Heart right ventricle (tissue), 16 donors: ENCODE measurements around the gene PLAU. TPM values are rescaled to one million over a fixed set of nuclear protein-coding genes. Genes with fewer than 3 reads are reported as not detected.

Experiments used
- ATAC-seq, 8 donors: fragments of 200-7000 bp; cut with Tn5 transposase; one replicate each; pipeline ENCODE4 v1.9.1; 2020; ENCODE audit warnings: mild to moderate bottlenecking in 8 of 8, moderate library complexity in 8 of 8, moderate number of reproducible peaks in 1 of 8
- DNase-seq, 2 donors: peaks; one replicate each; pipeline ENCODE4 v3.0.0-alpha.2; 2020
- H3K27ac ChIP-seq, 10 donors: fragments of 200-600 bp; sonication (generic) in 2 of 10; one replicate each; pipeline versions ENCODE4 v1.5.0 to v1.8.0; 2020 to 2022; ENCODE audit warnings: mild to moderate bottlenecking in 3 of 10
- H3K27me3 ChIP-seq, 7 donors: fragments of 200-600 bp; one replicate each; pipeline ENCODE4 v1.8.0; 2021 to 2022; ENCODE audit warnings: mild to moderate bottlenecking in 2 of 7
- H3K36me3 ChIP-seq, 9 donors: fragments of 200-600 bp; sonication (generic) in 1 of 9; one replicate each; pipeline versions ENCODE4 v1.5.0 to v1.8.0; 2020 to 2022; ENCODE audit warnings: mild to moderate bottlenecking in 2 of 9
- H3K4me1 ChIP-seq, 9 donors: fragments of 200-600 bp; sonication (generic) in 1 of 9; one replicate each; pipeline versions ENCODE4 v1.5.0 to v1.8.0; 2020 to 2022; ENCODE audit warnings: mild to moderate bottlenecking in 4 of 9
- H3K4me3 ChIP-seq, 10 donors: fragments of 200-600 bp; sonication (generic) in 2 of 10; one replicate each; pipeline versions ENCODE4 v1.5.0 to v1.8.0; 2020 to 2022; ENCODE audit warnings: mild to moderate bottlenecking in 7 of 10, moderate library complexity in 2 of 10
- H3K9me3 ChIP-seq, 11 donors: fragments of 200-600 bp in 10 of 11; sonication (generic) in 2 of 11; one replicate each; pipeline versions ENCODE4 v1.5.0 to v1.8.0; 2013 to 2022; ENCODE audit warnings: mild to moderate bottlenecking in 2 of 11, control low read depth in 1 of 11, moderate library complexity in 1 of 11
- WGBS, 2 donors: extraction: QIAGEN DNeasy Blood & Tissue Kit; methylation state at CpG; one replicate each; pipeline ENCODE4 v1.1.7; 2013; ENCODE audit warnings: inconsistent platforms in 1 of 2; 5-methylcytosine and 5-hydroxymethylcytosine counted together
- intact Hi-C, 10 donors: fragments of 100-400 bp; cut with DNase I; formaldehyde crosslinking; loops; one replicate each; pipeline versions ENCODE4 v1.11.1 to v1.14.2; 2022
- polyA plus RNA-seq, 2 donors: library from polyadenylated mRNA; stranded (reverse); fragments of 200-250 nt; gene quantifications; one replicate each; pipeline ENCODE4 v1.2.3, GENCODE V29; 2013
- total RNA-seq, 10 donors: library from RNA; stranded (reverse); fragmentation: NEBNext Ultra II Directional in 3 of 10; extraction: Animal tissue kit (Norgen Biotek cat#: 25700) in 3 of 10; gene quantifications; one replicate each; pipeline versions ENCODE4 v1.2.1 to v1.2.4, GENCODE V29; 2021 to 2023
- TF ChIP-seq, protein P1 (sequence below), 9 donors: fragments of 200-600 bp; sonication (generic) in 2 of 9; IDR thresholded peaks; one replicate each; pipeline versions ENCODE4 v1.5.0 to v1.8.0; 2021 to 2022; ENCODE audit warnings: antibody characterized with exemption in 9 of 9, mild to moderate bottlenecking in 5 of 9, moderate library complexity in 1 of 9
- donor health status: Arrhythmogenic right ventricular cardiomyopathy.
- donor health status: ischemic (EF 13 %, LVEDD 7.1; RV severe dilation, severe dysfunction).
- donor health status: healthy with polysubstance abuse.
- donor health status: DM: no; HTN: yes; CAD: no.
- donor health status: DM: no; HTN: no; CAD: no.
- donor health status: ischemic (EF 25% LVEDD 6.9; RV normal size, moderate dysfunction).
- donor health status: ischemic (EF 25% LVEDD 5.7; RV mildly dilated, moderate dysfunction).
- donor health status: healthy.
- donor health status: DM: yes; HTN: yes; CAD: no.
- donor health status: Ischemic cardiomyopathy.
- donor health status: ischemic (EF 35%, LVEDD 5.7; RV mildly dilated, moderate dysfunction).
- donor health status: nonischemic (EF 11% LVEDD 7.7; RV severe dilation, severe dysfunction).
- donor health status: DM: yes; HTN: yes; CAD: no.
- donor health status: PGD.
- donor health status: ischemic (EF 29% LVEDD 5.4; RV normal size, mild dysfunction).
- donor health status: nonischemic (EF 23%, LVEDD 6.1; RV moderate dilation, normal function).

Gene PLAU
- total and polyA plus RNA-seq, 12 donors, result 4.4 to 44.3 (median 9.1) TPM

DNA sequence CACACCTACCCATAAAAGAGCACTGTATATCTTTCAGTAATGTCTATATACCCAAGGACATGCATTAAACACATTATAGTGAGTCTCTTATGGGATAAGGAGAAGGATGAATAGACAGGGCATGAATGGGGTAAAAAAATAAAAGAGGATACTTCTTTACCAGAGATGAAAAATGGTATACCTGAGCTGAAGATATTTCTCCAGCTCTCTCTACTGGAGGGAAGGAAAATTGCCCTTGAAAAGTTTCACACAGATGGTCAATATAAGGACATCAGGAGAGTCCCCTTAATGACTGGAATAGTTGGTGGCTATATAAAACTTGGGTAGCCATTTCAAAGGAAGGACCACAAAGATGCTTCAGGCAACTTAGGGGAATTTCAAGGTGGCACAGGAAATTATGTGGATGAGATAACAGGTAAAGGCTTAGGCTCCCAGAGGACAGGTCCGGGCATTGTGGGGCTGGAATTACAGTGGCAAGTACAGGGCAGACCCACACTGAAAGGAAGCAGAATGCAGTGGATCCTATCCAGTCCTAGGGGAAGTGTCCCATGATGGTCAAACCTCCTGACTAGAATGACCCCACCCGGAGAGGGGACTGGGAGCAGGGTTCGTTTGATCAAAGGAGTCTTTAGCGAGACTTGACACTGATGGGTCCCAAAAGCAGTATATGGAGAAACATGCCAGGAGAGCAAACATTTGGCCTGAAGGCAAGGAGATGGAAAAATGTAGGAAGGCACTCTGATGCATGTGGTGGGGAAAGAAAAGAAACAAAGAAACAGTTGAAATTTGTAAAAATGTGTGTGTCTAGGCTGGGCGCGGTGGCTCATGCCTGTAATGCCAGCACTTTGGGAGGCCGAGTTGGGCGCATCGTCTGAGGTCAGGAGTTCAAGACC is 35.6 kb downstream of the PLAU start:
- Histone ChIP-seq H3K36me3 (no peaks in the 10 kb centered on the region), H3K4me3 (no peak overlapping the region), H3K4me1 (peaks cover 0 to 5% (median 0%) of the 10 kb centered on the region in 9 donors), H3K9me3 (no peaks in the 10 kb centered on the region), H3K27me3 (no peaks in the 10 kb centered on the region), H3K27ac (no peak overlapping the region)
- TF ChIP-seq, protein P1, sequence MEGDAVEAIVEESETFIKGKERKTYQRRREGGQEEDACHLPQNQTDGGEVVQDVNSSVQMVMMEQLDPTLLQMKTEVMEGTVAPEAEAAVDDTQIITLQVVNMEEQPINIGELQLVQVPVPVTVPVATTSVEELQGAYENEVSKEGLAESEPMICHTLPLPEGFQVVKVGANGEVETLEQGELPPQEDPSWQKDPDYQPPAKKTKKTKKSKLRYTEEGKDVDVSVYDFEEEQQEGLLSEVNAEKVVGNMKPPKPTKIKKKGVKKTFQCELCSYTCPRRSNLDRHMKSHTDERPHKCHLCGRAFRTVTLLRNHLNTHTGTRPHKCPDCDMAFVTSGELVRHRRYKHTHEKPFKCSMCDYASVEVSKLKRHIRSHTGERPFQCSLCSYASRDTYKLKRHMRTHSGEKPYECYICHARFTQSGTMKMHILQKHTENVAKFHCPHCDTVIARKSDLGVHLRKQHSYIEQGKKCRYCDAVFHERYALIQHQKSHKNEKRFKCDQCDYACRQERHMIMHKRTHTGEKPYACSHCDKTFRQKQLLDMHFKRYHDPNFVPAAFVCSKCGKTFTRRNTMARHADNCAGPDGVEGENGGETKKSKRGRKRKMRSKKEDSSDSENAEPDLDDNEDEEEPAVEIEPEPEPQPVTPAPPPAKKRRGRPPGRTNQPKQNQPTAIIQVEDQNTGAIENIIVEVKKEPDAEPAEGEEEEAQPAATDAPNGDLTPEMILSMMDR (IDR thresholded peaks at IDR 0.05), result no peak
- intact Hi-C loops, result no loop called here
- DNase-seq (no peak), ATAC-seq (peak in 1 of 8 donors; percentile 55)
- WGBS, 2 donors, result 83 to 84% methylated on average over 9 of the region's 9 CpGs

DNA sequence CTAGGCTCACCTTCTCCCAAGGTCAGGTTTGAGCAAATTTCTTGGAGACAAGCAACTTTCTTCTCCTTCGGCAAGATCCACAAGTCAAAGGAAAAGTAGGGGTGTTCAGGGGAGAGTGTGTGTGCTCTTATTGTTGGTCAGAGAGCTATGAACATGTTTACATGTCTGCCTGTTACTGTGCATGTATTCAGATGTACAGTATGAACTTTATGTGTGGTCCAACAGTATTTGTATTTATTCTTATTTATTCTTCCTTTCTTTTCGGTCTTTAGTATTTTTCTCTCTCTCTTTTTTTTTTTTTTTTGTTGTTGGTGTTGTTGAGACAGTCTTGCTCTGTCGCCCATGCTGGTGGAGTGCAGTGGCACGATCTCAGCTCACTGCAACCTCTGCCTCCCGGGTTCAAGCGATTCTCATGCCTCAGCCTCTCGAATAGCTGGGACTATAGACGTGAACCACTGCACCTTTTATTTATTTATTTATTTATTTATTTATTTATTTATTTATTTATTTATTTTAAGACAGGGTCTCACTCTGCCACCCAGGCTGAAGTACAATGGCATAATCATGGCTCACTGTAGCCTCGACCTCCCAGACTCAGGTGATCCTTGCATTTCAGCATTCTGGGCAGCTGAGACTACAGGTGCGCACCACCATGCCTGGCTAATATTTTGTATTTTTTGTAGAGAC is 38.2 kb downstream of the PLAU start:
- Histone ChIP-seq H3K27ac (peak overlapping the region in 1 of 10 donors; percentile 58), H3K36me3 (no peaks in the 10 kb centered on the region), H3K4me3 (no peak overlapping the region), H3K27me3 (no peaks in the 10 kb centered on the region), H3K9me3 (no peaks in the 10 kb centered on the region), H3K4me1 (peaks cover 0 to 9% (median 0%) of the 10 kb centered on the region in 9 donors)
- intact Hi-C loops, result no loop called here
- 92 to 94% methylated on average over 10 of the region's 10 CpGs for WGBS, 2 donors
- no peak for DNase-seq
- ATAC-seq, result no peak
- TF ChIP-seq, protein P1 (IDR thresholded peaks at IDR 0.05), result no peak

DNA sequence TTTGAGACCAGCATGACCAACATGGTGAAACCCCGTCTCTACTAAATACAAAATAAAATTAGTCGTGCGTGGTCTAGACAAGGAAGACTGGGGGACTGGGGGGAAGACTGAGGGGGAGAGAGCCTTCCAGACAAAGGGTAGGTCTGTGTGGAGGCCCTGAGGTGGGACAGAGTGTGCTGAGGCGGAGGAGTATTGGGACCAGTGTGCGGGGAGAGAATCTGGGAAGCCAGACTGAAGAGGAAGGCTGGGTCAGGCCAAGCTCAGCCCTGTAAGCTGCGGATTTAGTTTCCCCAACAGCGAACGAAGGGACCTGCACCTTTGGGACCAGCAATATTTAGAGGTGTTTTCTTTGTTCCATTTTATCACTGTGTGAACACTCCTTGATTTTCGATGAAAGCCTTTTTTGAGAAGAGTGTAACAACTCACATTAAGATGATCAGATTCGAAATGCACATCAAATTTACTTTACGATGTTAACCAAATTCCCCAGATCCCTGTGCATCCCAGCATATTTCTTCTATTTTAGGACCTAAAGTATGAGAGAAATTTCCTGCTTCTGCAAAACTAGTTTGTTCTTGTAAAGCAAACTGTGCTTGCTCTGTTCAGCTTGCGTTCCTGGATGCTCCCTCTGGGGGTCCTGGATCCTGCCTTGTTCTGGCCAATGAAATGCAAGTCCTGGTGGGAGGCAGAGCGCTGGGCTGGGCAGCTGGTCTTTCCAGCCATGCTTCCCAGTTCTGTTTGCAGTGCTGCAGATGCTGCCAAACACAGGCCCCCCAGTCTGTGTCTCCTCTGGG is 39.4 kb downstream of the PLAU start:
- Histone ChIP-seq H3K27me3 (no peaks in the 10 kb centered on the region), H3K9me3 (no peaks in the 10 kb centered on the region), H3K4me3 (no peak overlapping the region), H3K36me3 (no peaks in the 10 kb centered on the region), H3K27ac (peak overlapping the region in 4 of 10 donors; percentile 31 to 58 (median 41)), H3K4me1 (peaks cover 0 to 10% (median 0%) of the 10 kb centered on the region in 9 donors)
- TF ChIP-seq, protein P1 (IDR thresholded peaks at IDR 0.05), result no peak
- peak in 5 of 8 donors; percentile 41 to 77 (median 57) for ATAC-seq
- DNase-seq, result no peak
- WGBS, 2 donors, result 70 to 72% methylated on average over 13 of the region's 13 CpGs
- intact Hi-C loops, result no loop called here

DNA sequence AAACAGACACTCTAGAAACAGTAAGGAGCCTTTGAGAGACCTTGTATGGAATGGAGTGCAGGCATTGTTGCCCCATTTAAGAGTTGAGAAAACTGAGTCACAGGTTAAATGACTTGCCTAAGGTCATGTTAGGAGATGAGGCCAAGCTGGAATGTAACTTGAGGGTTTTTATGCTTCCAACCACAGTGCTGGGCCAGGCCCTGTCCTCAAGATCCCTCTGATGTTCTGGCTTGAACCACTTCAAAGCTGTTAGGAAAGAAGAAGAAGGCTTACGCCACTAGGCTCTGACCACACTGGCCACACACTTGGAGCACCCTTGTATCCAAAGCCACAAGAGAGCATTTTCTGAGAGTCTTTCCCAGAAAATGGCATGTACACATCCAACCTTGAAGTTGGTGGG is 42.7 kb downstream of the PLAU start:
- Histone ChIP-seq H3K36me3 (no peaks in the 10 kb centered on the region), H3K4me1 (peaks cover 7 to 41% (median 11%) of the 10 kb centered on the region in 9 donors), H3K27me3 (no peaks in the 10 kb centered on the region), H3K4me3 (no peak overlapping the region), H3K9me3 (no peaks in the 10 kb centered on the region), H3K27ac (no peak overlapping the region)
- ATAC-seq, result peak in 1 of 8 donors; percentile 24
- WGBS, 2 donors, result 96 to 100% methylated on average over 1 of the region's 1 CpG
- intact Hi-C loops, result no loop called here
- no peak for DNase-seq
- TF ChIP-seq, protein P1 (IDR thresholded peaks at IDR 0.05), result no peak
